ENCODE data around the gene CCSER1. TPM values are rescaled to one million over a fixed set of nuclear protein-coding genes. Genes with fewer than 3 reads are reported as not detected.

Gene CCSER1
- total RNA-seq, 3 donors from 2014 or later (not counting 1 experiment from before 2014, with no cell fraction given): 0.87 to 1.1 (median 1.1) TPM

- Mint-ChIP-seq H3K27ac (no peak overlapping the region), H3K4me3 (no peak overlapping the region), H3K9me3 (peaks cover 23 to 34% of the 10 kb centered on the region in 2 donors), H3K27me3 (ENCODE audit: low read depth in 2 of 2) (no peaks in the 10 kb centered on the region), H3K4me1 (no peaks in the 10 kb centered on the region), H3K36me3 (peaks cover 7% of the 10 kb centered on the region)
- Histone ChIP-seq H3K4me1 (ENCODE audit: control insufficient read depth, insufficient read depth, low read length) (no peaks in the 10 kb centered on the region), H3K36me3 (ENCODE audit: control insufficient read depth, insufficient read depth, low read length) (no peaks in the 10 kb centered on the region), H3K27ac (ENCODE audit: low read length) (no peak overlapping the region), H3K9me3 (ENCODE audit: control insufficient read depth, insufficient read depth, low read length) (peaks cover 4% of the 10 kb centered on the region), H3K4me3 (ENCODE audit: low read length) (no peak overlapping the region), H3K27me3 (ENCODE audit: control insufficient read depth, insufficient read depth, low read length) (no peaks in the 10 kb centered on the region)
- DNase-seq (no peak), ATAC-seq (no peak)
- no peak for TF ChIP-seq CTCF (IDR thresholded peaks at IDR 0.05)
- 75% methylated on average over 2 of the region's 2 CpGs for WGBS (ENCODE audit: insufficient coverage)
- intact Hi-C loops (cut with micrococcal nuclease): no loop called here
These were observed 1161.6 kb downstream of the CCSER1 start for GRCh38 chr4:91288702-91289311.

- H3K36me3 Mint-ChIP-seq: no peaks in the 10 kb centered on the region
- no peak overlapping the region for H3K27ac ChIP-seq (ENCODE audit: low read length)
- no peaks in the 10 kb centered on the region for H3K9me3 ChIP-seq (ENCODE audit: control insufficient read depth, insufficient read depth, low read length)
- H3K36me3 ChIP-seq (ENCODE audit: control insufficient read depth, insufficient read depth, low read length): no peaks in the 10 kb centered on the region
- no peak for TF ChIP-seq CTCF (IDR thresholded peaks at IDR 0.05)
- 85% methylated on average over 2 of the region's 3 CpGs for WGBS (ENCODE audit: insufficient coverage)
- intact Hi-C loops (cut with micrococcal nuclease): no loop called here
- H3K27me3 ChIP-seq (ENCODE audit: control insufficient read depth, insufficient read depth, low read length): no peaks in the 10 kb centered on the region
- H3K9me3 Mint-ChIP-seq: peaks cover 18 to 25% of the 10 kb centered on the region in 2 donors
- no peak overlapping the region for H3K27ac Mint-ChIP-seq
- ATAC-seq (no peak), DNase-seq (no peak)
- no peak overlapping the region for H3K4me3 ChIP-seq (ENCODE audit: low read length)
- no peaks in the 10 kb centered on the region for H3K27me3 Mint-ChIP-seq (ENCODE audit: low read depth in 2 of 2)
- H3K4me1 Mint-ChIP-seq: no peaks in the 10 kb centered on the region
- H3K4me1 ChIP-seq (ENCODE audit: control insufficient read depth, insufficient read depth, low read length): no peaks in the 10 kb centered on the region
- no peak overlapping the region for H3K4me3 Mint-ChIP-seq
These were observed 1171.0 kb downstream of the CCSER1 start for GRCh38 chr4:91298156-91298700.

GRCh38 chr4:91298824-91299223 lies 1171.6 kb downstream of the CCSER1 start:
- Histone ChIP-seq H3K4me3 (ENCODE audit: low read length) (no peak overlapping the region), H3K27ac (ENCODE audit: low read length) (no peak overlapping the region), H3K27me3 (ENCODE audit: control insufficient read depth, insufficient read depth, low read length) (no peaks in the 10 kb centered on the region), H3K9me3 (ENCODE audit: control insufficient read depth, insufficient read depth, low read length) (peaks cover 4% of the 10 kb centered on the region), H3K4me1 (ENCODE audit: control insufficient read depth, insufficient read depth, low read length) (no peaks in the 10 kb centered on the region), H3K36me3 (ENCODE audit: control insufficient read depth, insufficient read depth, low read length) (no peaks in the 10 kb centered on the region)
- WGBS (ENCODE audit: insufficient coverage): 100% methylated on average over 1 of the region's 1 CpG
- Mint-ChIP-seq H3K4me3 (no peak overlapping the region), H3K27me3 (ENCODE audit: low read depth in 2 of 2) (no peaks in the 10 kb centered on the region), H3K4me1 (no peaks in the 10 kb centered on the region), H3K27ac (no peak overlapping the region), H3K36me3 (no peaks in the 10 kb centered on the region), H3K9me3 (peaks cover 18 to 25% of the 10 kb centered on the region in 2 donors)
- no peak for DNase-seq
- intact Hi-C loops (cut with micrococcal nuclease): no loop called here
- ATAC-seq: no peak
- no peak for TF ChIP-seq CTCF (IDR thresholded peaks at IDR 0.05)

- intact Hi-C loops (cut with micrococcal nuclease): no loop called here
- H3K36me3 ChIP-seq (ENCODE audit: control insufficient read depth, insufficient read depth, low read length): no peaks in the 10 kb centered on the region
- H3K9me3 ChIP-seq (ENCODE audit: control insufficient read depth, insufficient read depth, low read length): peaks cover 4% of the 10 kb centered on the region
- no peaks in the 10 kb centered on the region for H3K4me1 ChIP-seq (ENCODE audit: control insufficient read depth, insufficient read depth, low read length)
- H3K4me3 Mint-ChIP-seq: no peak overlapping the region
- WGBS (ENCODE audit: insufficient coverage): 36% methylated on average over 2 of the region's 2 CpGs
- no peak for TF ChIP-seq CTCF (IDR thresholded peaks at IDR 0.05)
- no peak for DNase-seq
- H3K9me3 Mint-ChIP-seq: peaks cover 17 to 25% of the 10 kb centered on the region in 2 donors
- no peak for ATAC-seq
- no peak overlapping the region for H3K4me3 ChIP-seq (ENCODE audit: low read length)
- no peaks in the 10 kb centered on the region for H3K27me3 ChIP-seq (ENCODE audit: control insufficient read depth, insufficient read depth, low read length)
- no peak overlapping the region for H3K27ac ChIP-seq (ENCODE audit: low read length)
- no peak overlapping the region for H3K27ac Mint-ChIP-seq
- H3K27me3 Mint-ChIP-seq (ENCODE audit: low read depth in 2 of 2): no peaks in the 10 kb centered on the region
- no peaks in the 10 kb centered on the region for H3K4me1 Mint-ChIP-seq
- no peaks in the 10 kb centered on the region for H3K36me3 Mint-ChIP-seq
These were observed 1174.9 kb downstream of the CCSER1 start for GRCh38 chr4:91302120-91302519.
